HG02588 (cell line): ENCODE results near the gene VPS13C.

Experiments used
- ATAC-seq: cut with Tn5 transposase; IDR thresholded peaks from one replicate; pipeline ENCODE4 v1.9.1; 2021; ENCODE audit warnings: mild to moderate bottlenecking, moderate library complexity; ENCODE audit not compliant: unreplicated experiment

The VPS13C gene, protein sequence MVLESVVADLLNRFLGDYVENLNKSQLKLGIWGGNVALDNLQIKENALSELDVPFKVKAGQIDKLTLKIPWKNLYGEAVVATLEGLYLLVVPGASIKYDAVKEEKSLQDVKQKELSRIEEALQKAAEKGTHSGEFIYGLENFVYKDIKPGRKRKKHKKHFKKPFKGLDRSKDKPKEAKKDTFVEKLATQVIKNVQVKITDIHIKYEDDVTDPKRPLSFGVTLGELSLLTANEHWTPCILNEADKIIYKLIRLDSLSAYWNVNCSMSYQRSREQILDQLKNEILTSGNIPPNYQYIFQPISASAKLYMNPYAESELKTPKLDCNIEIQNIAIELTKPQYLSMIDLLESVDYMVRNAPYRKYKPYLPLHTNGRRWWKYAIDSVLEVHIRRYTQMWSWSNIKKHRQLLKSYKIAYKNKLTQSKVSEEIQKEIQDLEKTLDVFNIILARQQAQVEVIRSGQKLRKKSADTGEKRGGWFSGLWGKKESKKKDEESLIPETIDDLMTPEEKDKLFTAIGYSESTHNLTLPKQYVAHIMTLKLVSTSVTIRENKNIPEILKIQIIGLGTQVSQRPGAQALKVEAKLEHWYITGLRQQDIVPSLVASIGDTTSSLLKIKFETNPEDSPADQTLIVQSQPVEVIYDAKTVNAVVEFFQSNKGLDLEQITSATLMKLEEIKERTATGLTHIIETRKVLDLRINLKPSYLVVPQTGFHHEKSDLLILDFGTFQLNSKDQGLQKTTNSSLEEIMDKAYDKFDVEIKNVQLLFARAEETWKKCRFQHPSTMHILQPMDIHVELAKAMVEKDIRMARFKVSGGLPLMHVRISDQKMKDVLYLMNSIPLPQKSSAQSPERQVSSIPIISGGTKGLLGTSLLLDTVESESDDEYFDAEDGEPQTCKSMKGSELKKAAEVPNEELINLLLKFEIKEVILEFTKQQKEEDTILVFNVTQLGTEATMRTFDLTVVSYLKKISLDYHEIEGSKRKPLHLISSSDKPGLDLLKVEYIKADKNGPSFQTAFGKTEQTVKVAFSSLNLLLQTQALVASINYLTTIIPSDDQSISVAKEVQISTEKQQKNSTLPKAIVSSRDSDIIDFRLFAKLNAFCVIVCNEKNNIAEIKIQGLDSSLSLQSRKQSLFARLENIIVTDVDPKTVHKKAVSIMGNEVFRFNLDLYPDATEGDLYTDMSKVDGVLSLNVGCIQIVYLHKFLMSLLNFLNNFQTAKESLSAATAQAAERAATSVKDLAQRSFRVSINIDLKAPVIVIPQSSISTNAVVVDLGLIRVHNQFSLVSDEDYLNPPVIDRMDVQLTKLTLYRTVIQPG (N-terminal part only)

DNA sequence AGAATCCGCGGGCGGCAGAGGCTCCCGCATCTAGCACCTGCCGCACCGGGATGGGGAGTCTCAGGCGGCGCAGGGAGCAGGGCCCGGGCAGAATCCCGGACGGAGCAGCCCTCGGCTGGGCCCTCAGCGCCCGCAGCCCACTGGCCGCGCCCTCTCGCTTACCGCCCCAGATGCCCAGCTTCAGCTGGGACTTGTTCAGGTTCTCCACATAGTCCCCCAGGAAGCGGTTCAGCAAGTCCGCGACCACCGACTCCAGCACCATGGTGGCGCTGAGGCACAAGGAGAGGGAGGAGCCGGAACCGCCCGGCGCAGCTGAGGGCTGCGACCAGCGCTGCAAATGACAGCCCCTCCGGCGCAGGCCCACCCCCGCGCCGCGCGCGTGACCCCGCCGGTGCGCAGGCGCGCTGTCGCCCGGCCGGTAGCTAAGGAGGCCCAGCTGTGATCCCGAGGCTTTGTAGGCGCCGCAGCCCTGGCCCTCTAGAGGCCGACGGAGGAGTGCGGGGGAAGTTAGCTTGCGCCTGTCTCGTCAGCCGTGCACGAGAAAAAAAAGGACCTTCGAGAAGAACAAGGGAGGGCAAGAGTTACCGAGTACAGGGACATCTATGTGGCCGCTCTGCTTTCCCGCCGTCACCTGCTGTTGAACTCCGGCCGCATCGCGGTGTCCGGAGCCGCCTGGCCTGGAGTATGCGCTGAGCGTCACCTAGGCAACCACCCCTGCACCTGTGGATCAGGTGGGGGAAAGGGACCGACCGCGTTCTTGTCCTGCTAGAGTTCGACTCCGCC lies at the start of gene VPS13C:
VPS13C (minus strand) TSS at position 335 of the 783 bp plus-strand sequence; CDS start at position 262, 73 bp downstream.
- ATAC-seq = peak; percentile 84

DNA sequence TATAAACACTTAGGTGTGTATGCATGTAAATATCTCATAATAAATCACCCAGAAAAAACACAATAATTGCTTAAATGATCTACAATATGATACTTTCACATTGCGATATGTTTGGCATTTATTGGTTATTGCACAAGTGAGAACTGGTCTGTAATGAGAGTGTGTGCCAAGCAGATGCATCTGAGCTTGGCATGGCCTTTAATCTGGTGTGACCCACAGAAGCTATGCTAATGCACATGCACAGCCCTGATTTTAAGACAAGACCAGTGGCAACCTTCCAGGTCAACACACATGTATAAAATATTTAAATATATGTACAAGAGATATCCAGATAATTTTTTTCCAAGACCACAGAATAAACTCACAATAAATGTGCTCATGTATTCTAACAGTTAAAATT lies 49.2 kb upstream of the VPS13C start:
- ATAC-seq = no peak

DNA sequence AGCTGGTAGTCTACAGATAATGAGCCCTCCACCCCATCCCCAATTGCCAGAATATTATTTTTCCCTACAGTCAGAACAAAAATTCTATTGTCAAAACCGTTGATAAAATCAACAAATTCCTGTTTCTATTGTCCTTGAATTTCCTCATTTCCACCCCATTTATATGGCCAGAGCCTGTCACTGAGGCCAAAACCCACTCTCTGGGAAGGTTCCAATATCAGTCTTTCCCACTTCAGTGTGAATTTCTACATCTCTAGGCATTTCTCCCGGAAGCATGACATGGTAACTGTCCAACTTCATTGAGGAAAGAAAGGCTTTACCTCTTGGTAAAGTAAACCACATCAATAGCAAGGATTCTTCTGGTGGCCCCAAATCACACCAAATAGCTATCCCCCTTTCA lies 48.2 kb upstream of the VPS13C start:
- no peak for ATAC-seq

DNA sequence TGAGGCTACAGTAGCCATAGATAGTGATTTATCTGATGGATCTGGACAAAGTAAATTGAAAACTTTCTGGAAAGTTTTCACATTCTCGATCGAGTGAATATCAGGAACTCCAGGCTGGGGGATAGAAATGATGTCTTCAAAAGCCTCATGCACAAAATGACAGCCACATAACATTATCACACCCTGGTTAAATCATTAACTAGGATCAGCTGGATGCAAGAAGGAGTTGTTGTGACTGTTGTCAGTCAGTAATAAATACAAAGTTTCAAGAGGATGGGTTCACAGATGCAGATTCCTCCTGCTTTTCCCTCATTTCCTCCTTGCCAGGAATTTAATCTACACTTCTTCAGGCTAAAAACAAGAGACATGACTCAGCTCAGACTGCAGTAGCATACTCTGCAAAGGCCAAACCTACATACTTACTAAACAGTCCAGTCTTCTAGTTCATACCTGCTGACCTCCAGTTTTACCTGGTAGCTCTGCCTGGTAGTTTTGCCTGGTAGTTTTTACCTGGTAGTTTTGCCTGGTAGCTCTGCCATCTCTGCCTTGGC lies 47.4 kb upstream of the VPS13C start:
- ATAC-seq = no peak

GRCh38 chr15:62106096-62106495 lies 45.8 kb upstream of the VPS13C start:
- no peak for ATAC-seq

GRCh38 chr15:62105266-62105665 lies 45.0 kb upstream of the VPS13C start:
- ATAC-seq = no peak

GRCh38 chr15:62104846-62105245 lies 44.6 kb upstream of the VPS13C start:
- no peak for ATAC-seq

DNA sequence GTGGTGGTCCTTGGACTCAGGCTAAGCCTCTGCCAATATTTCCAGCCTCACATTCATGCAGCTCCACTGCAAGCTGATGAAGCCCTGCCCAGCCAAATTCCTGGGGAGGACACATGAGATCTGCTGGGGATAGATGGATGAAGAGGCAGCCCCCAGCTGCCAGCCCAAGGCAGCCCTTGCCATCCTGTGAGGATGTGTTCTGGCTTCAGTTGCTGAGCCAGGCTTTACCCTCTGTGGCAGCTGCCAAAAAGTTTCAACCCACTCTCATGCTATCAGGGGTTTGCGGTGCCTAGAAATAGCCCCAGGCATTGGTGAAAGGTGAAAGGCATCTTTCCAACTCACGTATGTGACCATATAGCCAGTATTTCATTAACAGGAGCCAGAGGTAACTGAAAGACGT lies 44.2 kb upstream of the VPS13C start:
- ATAC-seq = no peak

DNA sequence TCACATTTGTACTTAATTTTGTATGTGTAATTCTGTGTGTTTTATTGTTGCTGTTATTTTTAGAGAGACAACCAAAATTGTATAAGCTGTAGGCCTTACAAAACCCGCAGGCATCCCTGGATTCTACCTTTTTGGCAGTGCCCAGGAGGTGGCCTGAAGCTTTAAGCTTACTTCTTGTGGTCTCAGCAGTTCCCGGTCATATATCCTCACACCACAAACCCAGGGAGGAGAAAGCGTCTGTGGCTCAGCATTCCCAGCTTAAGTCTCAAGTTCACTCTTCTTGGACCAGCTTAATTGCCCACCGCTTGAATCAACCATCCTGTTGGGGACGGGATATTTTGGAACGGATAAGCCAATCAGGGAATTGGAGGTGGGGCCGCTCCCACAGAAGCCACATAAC lies 43.2 kb upstream of the VPS13C start:
- ATAC-seq = no peak

GRCh38 chr15:62099094-62099601 lies 38.9 kb upstream of the VPS13C start:
- ATAC-seq = no peak

- ATAC-seq = no peak
Measured at GRCh38 chr15:62094388-62094787, 34.1 kb upstream of the VPS13C start.

DNA sequence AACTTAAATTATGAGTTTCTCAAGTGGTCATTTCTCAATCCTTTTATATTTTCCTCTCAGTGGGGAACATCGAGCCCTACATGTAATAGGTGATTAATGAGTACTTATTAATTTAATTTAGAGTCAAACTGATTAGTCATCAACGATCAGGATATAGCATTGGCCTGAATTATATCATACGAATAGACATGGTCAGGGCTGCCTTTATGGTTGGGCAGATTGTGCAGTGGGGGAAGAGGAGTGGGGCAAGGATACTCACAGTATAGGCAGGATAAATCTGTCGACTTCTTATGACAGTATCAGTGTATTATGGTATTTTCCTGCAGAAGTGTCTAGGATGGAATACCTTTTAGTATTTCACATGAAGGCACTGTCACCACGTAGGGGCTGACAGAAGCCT lies 33.6 kb upstream of the VPS13C start:
- no peak for ATAC-seq

- ATAC-seq = no peak
Measured at GRCh38 chr15:62090988-62091387, 30.7 kb upstream of the VPS13C start.

DNA sequence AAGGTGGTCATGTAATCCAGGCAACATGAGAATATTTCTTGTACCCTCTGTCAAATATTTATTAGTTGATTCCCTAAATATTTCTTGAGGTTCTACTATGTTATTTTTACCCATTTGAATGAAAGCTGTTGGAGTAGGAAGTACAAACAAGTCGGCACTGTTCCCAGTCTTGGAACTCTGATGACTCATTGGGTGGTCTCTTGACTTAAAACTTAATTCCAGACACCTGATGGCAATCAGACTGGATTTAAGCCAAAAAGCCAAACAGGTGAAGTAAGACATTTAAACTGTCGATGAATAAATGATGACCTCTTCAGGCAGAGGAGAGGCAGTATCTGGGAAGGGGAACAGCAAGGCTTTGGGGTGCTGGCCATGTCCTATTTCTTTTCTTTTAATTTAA lies 29.4 kb upstream of the VPS13C start:
- no peak for ATAC-seq

DNA sequence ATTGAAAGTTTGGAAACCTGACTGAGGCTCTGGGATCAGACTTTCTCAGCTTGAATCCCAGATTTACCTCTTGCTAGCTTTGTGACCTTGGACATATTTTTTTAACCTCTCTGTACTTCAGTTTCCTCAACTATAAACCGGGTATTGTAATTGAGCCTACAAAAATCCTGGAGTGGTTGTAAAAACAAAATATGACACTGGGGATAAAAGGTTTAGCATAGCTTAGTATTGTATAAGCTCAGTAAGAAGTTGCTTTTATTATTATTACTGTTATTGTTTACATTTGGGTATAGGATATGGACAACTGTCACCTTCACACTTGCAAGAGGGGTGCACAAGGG lies 28.1 kb upstream of the VPS13C start:
- no peak for ATAC-seq

DNA sequence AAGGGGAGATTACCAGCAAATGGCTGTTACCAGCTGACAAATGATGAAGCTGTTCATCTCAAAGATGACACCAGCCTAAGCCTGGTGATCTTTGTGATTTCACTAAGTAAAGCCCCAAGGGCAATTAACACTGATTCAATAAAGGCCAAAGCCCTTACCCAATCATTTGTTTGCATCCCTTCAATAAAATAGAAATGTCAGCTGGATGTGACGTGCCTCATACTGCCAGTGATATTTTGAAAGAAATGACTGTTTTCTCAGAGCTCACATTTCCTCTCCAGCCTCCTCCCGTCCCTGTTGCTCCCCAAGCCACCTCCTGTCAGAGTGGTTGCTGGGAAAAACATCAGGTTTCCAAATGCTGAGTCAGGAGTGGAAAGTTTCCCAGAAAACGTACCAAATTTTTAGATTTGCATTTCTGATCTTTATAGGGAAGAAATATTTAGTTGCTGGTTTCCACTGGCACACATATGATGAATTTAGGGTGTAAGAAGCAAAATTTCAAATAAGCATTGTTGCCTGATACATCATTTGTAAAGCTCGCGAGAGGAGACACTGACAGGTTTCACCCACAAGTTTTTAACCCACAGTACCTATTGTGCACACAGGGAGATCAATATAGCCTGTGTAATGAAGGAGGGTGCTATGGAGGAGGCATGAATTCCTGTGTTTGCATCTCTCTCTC lies 27.6 kb upstream of the VPS13C start:
- no peak for ATAC-seq

DNA sequence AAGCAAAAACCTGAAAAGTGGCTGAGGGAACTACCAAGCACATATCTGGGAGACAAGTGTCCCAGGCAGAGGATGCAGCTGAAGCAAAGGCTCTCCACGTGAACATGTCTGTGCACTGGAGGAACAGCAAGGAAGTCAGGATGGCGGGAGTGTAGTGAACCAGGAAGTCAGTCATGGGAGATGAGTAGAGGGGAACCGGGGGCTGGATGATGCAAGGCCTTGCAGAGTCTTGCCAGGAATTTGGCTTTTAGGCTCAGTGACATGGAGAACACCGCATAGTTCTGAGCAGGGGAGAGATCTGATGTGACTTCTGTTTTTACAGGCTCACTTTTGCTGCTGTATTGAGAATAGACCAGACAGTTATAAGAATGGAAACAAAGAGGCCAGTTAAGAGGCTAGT lies 25.5 kb upstream of the VPS13C start:
- ATAC-seq = no peak

- ATAC-seq = no peak
Measured at GRCh38 chr15:62083194-62084154, 23.2 kb upstream of the VPS13C start.
